GM18526 (cell line): ENCODE data around the gene AMACR.

Experiments
- POLR2A ChIP-seq: IDR thresholded peaks from 3 replicates; pipeline ENCODE4 v1.6.1; 2011; ENCODE audit not compliant: insufficient read length; ENCODE audit errors: extremely low read depth

AMACR gene

DNA sequence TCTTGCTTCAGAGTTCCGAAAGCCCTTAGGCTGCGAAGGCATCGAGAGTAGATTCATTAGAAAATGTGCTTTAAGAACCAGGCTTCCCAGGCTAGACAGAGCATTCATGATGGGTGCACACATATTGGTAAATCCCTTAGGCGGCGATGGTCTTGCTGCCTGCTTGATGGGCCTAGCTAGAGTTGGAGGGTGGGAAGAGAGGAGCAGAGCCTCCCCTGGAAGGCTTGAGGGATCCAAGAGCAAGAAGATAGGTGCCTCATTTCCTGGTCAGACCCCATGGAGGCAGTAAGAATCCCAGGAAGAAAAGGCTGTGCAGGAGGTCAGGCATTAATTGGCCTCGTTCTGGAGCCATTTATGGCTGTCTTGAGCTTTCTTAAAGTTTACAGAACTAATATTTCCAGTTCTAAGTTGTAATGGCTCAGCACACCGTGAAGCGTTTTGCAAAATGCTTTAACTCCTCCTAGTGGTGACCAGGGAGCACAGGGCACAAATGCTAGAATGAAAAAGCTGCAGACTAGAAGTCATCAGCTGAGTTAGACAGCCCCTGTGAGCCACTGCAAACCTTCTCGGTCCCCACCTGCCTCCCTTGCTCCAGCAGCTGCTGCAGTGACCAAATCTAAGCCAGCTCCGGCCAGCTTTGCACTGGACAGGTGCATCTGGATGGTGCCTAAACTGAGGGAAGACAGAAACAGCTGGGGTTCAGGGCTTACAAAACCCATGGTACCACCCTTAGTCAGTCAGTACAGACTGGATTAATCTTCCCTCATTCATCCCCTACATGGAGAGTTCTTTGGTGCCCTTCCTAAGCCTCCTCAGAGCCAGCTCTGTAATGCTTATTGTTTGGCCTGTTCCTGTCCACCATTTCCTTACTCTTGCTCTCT is 38.0 kb downstream of the AMACR start:
- TF ChIP-seq POLR2A = no peak

DNA sequence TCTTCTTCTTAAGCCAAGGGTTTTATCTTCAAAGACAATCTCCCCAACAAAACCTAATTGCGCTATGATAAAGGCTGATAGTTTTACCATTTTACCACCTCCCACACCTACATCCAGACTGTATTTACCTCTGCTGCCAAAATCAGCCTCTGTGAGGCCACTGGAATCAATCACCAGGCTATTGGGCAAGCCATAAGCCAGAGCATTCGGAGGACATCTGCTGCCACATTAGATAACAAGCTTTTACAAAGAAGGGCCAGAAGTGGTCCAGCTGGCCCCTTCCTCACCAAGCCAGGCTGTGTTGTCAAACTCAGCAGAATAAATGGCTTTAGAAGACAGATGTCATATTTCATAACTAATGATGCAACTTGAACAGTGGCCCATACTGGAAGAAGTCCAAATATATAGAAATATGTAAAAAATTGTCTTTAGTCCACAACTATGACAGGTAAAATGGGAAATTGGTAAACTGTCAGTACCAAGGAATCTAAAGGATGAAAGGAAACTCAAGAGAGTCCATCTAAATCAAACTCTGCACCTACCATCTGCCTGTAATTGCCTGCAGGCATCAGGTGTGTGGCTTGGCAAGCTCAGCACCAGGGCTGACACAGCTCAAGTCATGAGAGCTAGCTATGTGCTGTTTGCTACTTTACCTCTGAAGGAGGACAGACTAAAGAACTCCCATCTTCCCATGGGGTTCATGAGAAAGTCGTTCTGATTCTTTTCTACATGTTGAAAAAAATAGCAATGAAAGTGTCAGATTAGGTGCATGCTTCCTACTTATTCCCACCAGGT is 39.4 kb downstream of the AMACR start:
- no peak for TF ChIP-seq POLR2A

DNA sequence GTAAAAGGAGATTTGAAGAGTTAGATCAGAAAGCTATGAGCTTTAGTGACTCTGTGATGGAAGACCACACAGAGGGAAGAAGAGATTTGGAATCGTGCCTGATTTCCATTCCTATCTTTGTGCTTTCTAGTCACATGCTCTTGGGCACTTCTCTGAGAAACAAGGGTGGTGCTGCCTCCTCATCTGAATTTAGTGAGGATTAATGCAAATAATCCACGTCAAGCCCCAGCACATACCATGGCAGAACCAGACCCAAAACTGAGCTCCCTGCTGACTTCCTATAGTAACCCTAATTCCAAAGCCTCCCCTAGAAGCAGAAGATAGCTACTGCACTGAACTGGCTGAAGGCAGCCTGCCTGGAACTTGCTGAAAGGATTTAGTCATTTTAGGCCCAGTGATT is 41.0 kb downstream of the AMACR start:
- no peak for TF ChIP-seq POLR2A

DNA sequence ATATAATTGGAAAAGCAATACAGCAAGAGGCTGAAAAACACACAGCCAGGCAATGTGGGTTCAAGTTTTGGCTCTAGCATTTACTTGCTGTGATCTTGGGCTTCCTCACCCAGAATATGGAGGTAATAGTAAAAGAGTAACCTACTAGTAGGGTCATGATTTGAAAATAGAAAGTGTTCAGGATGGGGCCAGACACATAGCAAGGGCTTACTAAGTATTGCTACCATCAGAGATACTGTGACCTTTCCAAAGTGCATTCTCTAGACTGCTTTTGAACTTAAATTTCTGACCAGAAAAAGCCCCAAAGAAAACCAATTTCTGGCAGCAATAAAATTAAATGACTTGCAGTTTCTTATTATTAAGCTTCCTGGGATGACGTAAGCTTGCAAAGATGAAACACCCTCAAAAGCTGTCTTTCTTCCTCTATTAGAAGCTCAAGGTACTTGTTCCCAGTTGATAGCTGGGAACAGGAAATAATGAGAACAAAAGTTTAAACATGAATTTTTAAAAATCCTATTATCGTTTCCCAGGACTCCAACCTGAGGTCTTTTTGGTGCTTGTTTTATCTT is 43.6 kb downstream of the AMACR start:
- TF ChIP-seq POLR2A = no peak

DNA sequence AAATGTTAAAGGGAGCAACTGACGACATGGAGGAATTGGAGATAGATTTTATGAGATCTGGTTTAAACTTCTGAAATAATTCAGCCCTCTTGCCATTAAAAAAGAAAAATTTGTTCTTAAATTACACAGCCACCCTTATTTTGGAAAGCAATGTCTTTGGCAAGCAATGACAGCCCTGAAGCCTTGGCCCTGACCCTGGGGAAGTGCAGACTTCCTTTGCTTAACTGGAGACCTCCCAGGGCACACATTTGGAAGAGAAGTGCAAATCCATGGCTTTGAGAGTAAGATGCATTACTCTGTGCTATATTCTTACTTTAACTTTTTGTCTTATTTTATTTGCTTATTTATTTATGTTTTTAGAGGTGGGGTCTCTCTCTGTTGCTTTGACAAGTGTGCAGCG is 49.7 kb downstream of the AMACR start:
- TF ChIP-seq POLR2A = no peak

DNA sequence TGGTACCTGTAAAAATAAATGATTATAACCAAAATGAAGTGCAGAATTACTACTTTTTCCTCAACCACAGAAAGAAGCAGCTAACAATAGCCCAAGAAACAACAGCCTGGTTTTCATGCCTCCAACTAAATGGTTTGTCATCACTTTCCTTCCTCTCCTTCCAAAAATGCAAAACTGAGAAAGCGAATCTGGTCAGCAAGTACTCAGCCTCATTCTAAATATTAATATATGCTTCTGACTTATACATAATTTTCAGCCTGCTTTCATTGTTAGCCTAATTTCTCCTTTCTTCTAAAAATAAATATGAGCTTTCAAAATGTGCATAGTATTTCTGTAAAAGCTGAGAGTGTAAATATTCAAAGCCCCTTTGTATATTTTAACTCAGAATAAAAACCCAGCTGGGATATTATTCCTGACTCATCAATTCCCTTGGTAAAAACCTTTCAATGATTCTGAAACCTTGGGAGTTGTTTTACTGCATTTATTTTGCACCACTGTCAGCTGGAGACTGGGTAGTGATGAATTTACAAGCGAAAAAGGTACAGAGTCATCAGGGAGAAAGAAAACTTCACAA is 50.2 kb downstream of the AMACR start:
- no peak for TF ChIP-seq POLR2A

DNA sequence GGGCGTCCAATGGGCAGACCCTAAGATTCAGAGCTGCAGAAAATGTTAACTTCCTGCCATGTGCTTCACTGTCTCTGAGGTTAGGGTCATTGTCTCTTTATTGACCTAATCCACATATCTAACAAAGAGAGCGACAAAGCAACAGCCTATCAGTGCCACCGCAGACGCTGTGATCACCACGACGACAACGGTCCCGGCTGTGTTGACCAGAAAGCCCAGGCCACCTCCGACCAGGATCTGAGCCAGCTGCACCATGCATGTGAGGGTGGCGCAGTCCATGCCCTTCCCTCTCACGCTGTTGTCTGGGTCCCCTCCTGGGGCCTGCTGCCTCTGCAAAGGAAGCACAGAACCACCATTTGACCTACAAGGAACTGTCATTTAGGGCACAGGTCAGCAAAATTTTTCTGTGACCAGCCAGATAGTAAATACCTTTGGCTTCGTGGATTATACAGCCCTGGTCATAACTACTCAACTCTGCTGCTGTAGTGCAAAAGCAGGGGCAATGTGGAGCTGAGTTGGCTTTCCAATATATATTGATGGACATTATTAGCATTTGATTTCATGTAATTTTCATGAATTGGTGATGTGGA is 63.2 kb downstream of the AMACR start:
- no peak for TF ChIP-seq POLR2A

DNA sequence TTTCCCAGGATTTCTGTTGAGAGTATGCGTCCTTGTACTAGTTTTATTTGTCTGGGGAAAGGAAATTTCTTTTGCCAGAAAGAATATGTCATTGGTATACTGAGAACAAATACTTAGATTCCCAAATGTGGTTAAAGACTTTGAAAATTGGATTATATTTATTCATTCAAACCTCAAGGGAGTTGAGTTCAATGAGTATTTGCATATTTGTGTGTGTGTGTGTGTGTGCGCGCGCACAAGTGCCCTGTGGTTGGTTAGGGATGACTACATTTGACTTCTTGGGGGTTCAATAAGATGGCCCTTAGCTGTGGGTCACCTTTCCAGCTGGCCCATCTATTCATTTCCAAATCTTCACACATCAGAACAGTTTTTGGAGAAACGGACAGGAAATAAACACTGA is 66.8 kb downstream of the AMACR start:
- TF ChIP-seq POLR2A = no peak

DNA sequence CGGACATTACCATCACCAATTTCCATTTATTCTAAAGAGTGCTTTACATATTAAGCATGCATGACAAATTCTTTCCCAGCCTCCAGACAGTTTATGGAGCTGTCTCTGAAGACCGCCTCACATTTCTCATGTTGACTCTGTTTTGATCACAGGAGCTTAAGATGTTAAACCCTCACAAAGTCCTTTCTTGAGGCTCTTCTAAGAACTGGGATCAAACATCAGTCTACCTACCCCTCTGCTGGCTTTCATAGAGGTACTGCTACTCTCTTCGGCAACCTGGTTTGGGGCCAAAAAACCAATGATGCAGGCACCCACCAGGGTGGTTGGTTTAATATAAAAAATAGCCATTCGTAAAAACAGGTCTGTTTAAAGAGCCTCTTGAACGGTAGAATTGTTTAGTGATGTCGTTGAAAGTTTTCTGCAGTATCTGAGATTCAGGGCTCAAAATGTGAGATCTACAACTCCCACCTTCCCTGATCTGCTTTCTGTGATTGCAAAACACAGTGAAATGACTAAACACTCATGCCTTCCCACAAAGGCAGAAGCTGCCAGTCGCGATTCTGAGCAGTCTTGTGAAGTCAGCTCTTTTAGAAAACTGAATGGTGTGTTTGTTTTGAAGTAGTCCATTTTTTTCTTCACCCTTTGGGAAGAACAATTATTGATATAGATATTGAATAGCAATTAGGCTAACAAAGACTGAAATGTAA is 68.1 kb downstream of the AMACR start:
- TF ChIP-seq POLR2A = no peak

DNA sequence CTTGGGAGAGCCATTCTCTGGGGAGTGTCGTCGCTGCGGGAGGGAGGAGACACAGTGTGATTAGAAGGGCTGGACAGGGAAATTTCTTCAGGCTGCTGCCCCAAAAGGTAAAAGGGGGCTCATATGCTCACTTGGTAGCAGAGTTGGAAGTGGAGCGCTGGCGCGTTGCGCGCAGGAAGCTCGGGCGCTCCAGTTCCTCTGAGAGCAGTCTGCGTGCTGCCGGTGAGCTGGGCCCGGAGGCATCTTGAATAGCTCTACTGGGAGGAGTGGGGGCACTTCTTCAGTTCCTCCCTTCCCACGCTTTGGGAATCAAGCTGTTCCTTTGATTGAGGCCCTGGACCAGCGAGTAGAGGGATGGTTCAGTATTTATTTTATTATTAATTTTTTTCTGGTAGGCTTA is 69.0 kb downstream of the AMACR start:
- TF ChIP-seq POLR2A = no peak

DNA sequence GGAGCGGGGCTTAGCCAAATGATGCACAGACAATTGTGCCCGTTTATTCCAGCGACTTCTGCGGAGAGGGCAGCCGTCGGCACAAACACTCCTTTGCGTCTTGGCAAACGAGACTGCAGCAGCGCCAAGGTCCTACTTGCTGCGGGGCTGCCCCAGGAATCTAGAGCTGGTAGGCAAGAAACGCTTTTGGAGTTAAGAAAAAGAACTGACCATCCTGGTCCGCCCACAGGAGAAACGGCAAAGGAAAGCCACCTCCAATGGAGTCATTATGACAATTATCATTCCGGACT is 69.4 kb downstream of the AMACR start:
- no peak for TF ChIP-seq POLR2A

DNA sequence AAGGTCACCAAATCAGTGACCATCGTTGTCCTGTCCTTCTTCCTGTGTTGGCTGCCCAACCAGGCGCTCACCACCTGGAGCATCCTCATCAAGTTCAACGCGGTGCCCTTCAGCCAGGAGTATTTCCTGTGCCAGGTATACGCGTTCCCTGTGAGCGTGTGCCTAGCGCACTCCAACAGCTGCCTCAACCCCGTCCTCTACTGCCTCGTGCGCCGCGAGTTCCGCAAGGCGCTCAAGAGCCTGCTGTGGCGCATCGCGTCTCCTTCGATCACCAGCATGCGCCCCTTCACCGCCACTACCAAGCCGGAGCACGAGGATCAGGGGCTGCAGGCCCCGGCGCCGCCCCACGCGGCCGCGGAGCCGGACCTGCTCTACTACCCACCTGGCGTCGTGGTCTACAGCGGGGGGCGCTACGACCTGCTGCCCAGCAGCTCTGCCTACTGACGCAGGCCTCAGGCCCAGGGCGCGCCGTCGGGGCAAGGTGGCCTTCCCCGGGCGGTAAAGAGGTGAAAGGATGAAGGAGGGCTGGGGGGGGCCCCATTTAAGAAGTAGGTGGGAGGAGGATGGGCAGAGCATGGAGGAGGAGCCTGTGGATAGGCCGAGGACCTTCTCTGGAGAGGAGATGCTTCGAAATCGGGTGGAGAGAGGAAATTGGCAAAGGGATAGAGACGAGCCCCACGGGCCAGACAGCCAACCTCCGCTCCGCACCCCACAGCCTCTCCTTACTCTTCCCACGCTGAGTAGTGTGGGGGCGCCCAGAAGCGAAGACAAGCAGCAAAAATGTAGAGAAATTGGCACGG is 69.9 kb downstream of the AMACR start:
- no peak for TF ChIP-seq POLR2A

DNA sequence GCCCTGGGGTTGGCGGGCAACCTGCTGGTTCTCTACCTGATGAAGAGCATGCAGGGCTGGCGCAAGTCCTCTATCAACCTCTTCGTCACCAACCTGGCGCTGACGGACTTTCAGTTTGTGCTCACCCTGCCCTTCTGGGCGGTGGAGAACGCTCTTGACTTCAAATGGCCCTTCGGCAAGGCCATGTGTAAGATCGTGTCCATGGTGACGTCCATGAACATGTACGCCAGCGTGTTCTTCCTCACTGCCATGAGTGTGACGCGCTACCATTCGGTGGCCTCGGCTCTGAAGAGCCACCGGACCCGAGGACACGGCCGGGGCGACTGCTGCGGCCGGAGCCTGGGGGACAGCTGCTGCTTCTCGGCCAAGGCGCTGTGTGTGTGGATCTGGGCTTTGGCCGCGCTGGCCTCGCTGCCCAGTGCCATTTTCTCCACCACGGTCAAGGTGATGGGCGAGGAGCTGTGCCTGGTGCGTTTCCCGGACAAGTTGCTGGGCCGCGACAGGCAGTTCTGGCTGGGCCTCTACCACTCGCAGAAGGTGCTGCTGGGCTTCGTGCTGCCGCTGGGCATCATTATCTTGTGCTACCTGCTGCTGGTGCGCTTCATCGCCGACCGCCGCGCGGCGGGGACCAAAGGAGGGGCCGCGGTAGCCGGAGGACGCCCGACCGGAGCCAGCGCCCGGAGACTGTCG is 70.7 kb downstream of the AMACR start:
- TF ChIP-seq POLR2A = no peak
